ENCODE results near the gene C14orf119.

The C14orf119 gene

DNA sequence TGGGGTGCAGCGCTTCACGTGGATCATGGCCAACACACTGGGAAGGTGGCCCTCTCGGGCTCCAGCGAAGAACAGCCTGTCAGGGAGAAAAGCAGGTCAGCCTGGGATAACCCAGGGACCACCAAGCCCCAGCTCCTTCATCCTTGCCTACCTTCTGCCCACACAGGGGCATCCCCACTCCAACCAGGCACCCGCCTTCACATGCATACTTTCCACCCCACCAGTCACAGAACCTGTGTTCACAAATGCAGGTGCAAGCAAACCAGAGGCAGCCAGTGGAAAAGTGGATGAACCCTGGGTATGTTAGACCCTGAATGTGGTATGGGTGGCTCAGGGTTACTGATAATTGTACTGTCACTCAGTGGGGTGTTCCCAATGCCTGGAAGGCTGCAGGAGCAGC, 36.2 kb downstream of the C14orf119 start:
- no peak overlapping the region for H3K4me3 ChIP-seq (ENCODE audit: low read length)
- no peak overlapping the region for H3K27ac ChIP-seq (ENCODE audit: low read depth, low read length)
- H3K9ac ChIP-seq (ENCODE audit: low read length): no peak overlapping the region
- no peaks in the 10 kb centered on the region for H3K27me3 ChIP-seq (ENCODE audit: control insufficient read depth, insufficient read depth, low read length)
- peaks cover 2% of the 10 kb centered on the region for H3K36me3 ChIP-seq (ENCODE audit: control insufficient read depth, insufficient read depth, low read length)
- H3K4me1 ChIP-seq (ENCODE audit: control insufficient read depth, insufficient read depth, low read length): no peaks in the 10 kb centered on the region

GRCh38 chr14:23132970-23133369, 37.7 kb downstream of the C14orf119 start:
- H3K9ac ChIP-seq (ENCODE audit: low read length): no peak overlapping the region
- H3K36me3 ChIP-seq (ENCODE audit: control insufficient read depth, insufficient read depth, low read length): peaks cover 2% of the 10 kb centered on the region

DNA sequence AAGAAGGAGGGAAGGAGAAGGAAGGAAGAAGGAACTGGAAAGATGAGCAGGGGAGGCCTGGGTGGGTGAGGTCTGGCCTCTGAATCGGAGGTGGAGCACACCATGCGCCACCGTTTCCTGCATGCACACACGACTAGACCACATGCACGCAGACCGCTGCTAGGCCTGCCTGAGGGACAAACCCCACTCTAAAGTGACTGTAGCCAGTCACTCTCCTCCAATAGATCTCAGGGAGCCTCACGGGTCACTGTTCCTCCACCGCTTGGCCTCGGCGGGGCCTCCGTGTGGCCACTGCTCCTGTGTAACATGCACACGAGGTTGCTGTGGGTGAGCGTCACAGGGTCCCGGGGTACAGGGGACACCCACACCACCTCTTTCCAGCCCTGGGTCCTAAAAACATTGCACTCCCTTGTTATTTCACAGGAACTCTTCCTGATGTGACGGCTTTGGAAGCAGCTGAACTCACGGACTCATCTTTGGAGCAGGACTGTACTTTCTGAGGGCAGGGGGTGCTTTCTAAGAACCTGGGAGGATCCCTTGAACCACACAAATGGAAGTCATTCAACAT, 41.3 kb downstream of the C14orf119 start:
- H3K36me3 ChIP-seq (ENCODE audit: control insufficient read depth, insufficient read depth, low read length): no peaks in the 10 kb centered on the region
- no peak overlapping the region for H3K27ac ChIP-seq (ENCODE audit: low read depth, low read length)

More at GRCh38 chr14:23132970-23133369, 37.7 kb downstream of the C14orf119 start:
- H3K4me3 ChIP-seq (ENCODE audit: low read length): no peak overlapping the region
- no peaks in the 10 kb centered on the region for H3K27me3 ChIP-seq (ENCODE audit: control insufficient read depth, insufficient read depth, low read length)
- no peak overlapping the region for H3K27ac ChIP-seq (ENCODE audit: low read depth, low read length)
- H3K4me1 ChIP-seq (ENCODE audit: control insufficient read depth, insufficient read depth, low read length): no peaks in the 10 kb centered on the region

DNA sequence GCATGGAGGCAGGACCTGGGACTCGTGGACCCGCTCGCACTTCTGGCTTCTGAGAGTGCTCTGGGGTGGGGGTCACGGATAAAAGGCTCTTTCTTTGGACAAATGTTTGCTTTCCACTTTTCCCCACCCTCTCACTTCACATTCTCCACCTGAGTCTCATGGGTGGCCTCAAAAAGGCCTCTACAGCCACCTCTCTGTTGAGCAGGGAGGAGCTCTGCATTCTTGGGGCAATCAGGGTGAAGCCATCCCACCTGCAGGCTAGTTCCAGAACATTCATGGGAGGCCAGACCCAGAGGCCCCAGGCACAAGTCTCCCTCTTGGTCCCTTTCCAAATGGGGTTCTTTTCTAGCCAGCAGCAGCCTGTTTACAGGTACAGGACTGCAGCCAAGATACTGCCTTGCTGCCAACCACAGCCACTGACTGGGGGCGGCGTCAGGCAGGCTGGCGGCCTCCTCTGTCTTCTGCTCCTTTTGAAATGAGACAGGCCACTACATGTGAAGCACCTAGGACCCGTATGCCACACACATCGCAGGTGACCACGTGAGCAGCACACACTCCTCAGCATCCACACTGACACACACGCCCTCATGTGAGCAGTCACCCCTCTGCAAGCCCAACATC, 42.0 kb downstream of the C14orf119 start:
- Histone ChIP-seq H3K36me3 (ENCODE audit: control insufficient read depth, insufficient read depth, low read length) (no peaks in the 10 kb centered on the region), H3K9ac (ENCODE audit: low read length) (no peak overlapping the region), H3K4me1 (ENCODE audit: control insufficient read depth, insufficient read depth, low read length) (peaks cover 15% of the 10 kb centered on the region), H3K27ac (ENCODE audit: low read depth, low read length) (no peak overlapping the region), H3K4me3 (ENCODE audit: low read length) (no peak overlapping the region), H3K27me3 (ENCODE audit: control insufficient read depth, insufficient read depth, low read length) (no peaks in the 10 kb centered on the region)

More for the DNA sequence above, 41.3 kb downstream of the C14orf119 start:
- H3K9ac ChIP-seq (ENCODE audit: low read length): no peak overlapping the region
- H3K4me3 ChIP-seq (ENCODE audit: low read length): no peak overlapping the region
- peaks cover 8% of the 10 kb centered on the region for H3K4me1 ChIP-seq (ENCODE audit: control insufficient read depth, insufficient read depth, low read length)
- no peaks in the 10 kb centered on the region for H3K27me3 ChIP-seq (ENCODE audit: control insufficient read depth, insufficient read depth, low read length)

GRCh38 chr14:23137813-23138535, 42.7 kb downstream of the C14orf119 start:
- Histone ChIP-seq H3K27me3 (ENCODE audit: control insufficient read depth, insufficient read depth, low read length) (no peaks in the 10 kb centered on the region), H3K27ac (ENCODE audit: low read depth, low read length) (no peak overlapping the region), H3K36me3 (ENCODE audit: control insufficient read depth, insufficient read depth, low read length) (no peaks in the 10 kb centered on the region), H3K4me3 (ENCODE audit: low read length) (no peak overlapping the region), H3K4me1 (ENCODE audit: control insufficient read depth, insufficient read depth, low read length) (peaks cover 19% of the 10 kb centered on the region), H3K9ac (ENCODE audit: low read length) (no peak overlapping the region)

- Histone ChIP-seq H3K27ac (ENCODE audit: low read depth, low read length) (peak overlapping the region; percentile 74), H3K27me3 (ENCODE audit: control insufficient read depth, insufficient read depth, low read length) (no peaks in the 10 kb centered on the region), H3K9ac (ENCODE audit: low read length) (no peak overlapping the region), H3K4me3 (ENCODE audit: low read length) (no peak overlapping the region), H3K4me1 (ENCODE audit: control insufficient read depth, insufficient read depth, low read length) (peaks cover 19% of the 10 kb centered on the region), H3K36me3 (ENCODE audit: control insufficient read depth, insufficient read depth, low read length) (no peaks in the 10 kb centered on the region)
Observed at GRCh38 chr14:23139874-23140273, 44.6 kb downstream of the C14orf119 start.

DNA sequence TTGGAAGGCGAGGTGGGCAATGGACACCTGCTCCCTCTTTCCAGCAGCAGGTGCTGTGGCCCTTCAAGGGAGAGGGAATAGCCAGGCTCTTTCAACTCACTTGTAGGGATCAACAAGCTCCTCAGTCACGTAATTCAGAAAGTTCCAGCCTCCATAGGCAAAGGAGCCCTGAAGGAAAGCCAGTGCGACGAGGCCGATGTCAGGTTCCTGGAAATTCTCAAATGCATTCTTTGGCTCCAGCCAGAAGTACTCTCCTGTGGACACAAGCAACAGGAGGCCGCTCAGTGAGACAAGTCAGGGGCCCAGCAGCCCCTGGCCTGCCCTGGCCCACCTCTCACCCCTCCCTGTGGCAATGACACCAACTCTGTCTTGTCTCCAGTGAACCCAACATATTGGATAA, 45.1 kb downstream of the C14orf119 start:
- Histone ChIP-seq H3K36me3 (ENCODE audit: control insufficient read depth, insufficient read depth, low read length) (no peaks in the 10 kb centered on the region), H3K9ac (ENCODE audit: low read length) (no peak overlapping the region), H3K4me3 (ENCODE audit: low read length) (no peak overlapping the region), H3K27ac (ENCODE audit: low read depth, low read length) (peak overlapping the region; percentile 74), H3K4me1 (ENCODE audit: control insufficient read depth, insufficient read depth, low read length) (peaks cover 19% of the 10 kb centered on the region), H3K27me3 (ENCODE audit: control insufficient read depth, insufficient read depth, low read length) (no peaks in the 10 kb centered on the region)

- H3K4me1 ChIP-seq (ENCODE audit: control insufficient read depth, insufficient read depth, low read length): peaks cover 19% of the 10 kb centered on the region
- H3K36me3 ChIP-seq (ENCODE audit: control insufficient read depth, insufficient read depth, low read length): no peaks in the 10 kb centered on the region
- H3K27ac ChIP-seq (ENCODE audit: low read depth, low read length): peak overlapping the region; percentile 30
- no peak overlapping the region for H3K9ac ChIP-seq (ENCODE audit: low read length)
- H3K4me3 ChIP-seq (ENCODE audit: low read length): no peak overlapping the region
- no peaks in the 10 kb centered on the region for H3K27me3 ChIP-seq (ENCODE audit: control insufficient read depth, insufficient read depth, low read length)
Observed at GRCh38 chr14:23141706-23142444, 46.6 kb downstream of the C14orf119 start.

GRCh38 chr14:23142826-23143225, 47.5 kb downstream of the C14orf119 start:
- peaks cover 19% of the 10 kb centered on the region for H3K4me1 ChIP-seq (ENCODE audit: control insufficient read depth, insufficient read depth, low read length)
- H3K27me3 ChIP-seq (ENCODE audit: control insufficient read depth, insufficient read depth, low read length): no peaks in the 10 kb centered on the region
- H3K36me3 ChIP-seq (ENCODE audit: control insufficient read depth, insufficient read depth, low read length): no peaks in the 10 kb centered on the region
- no peak overlapping the region for H3K9ac ChIP-seq (ENCODE audit: low read length)
- no peak overlapping the region for H3K4me3 ChIP-seq (ENCODE audit: low read length)
- H3K27ac ChIP-seq (ENCODE audit: low read depth, low read length): no peak overlapping the region

DNA sequence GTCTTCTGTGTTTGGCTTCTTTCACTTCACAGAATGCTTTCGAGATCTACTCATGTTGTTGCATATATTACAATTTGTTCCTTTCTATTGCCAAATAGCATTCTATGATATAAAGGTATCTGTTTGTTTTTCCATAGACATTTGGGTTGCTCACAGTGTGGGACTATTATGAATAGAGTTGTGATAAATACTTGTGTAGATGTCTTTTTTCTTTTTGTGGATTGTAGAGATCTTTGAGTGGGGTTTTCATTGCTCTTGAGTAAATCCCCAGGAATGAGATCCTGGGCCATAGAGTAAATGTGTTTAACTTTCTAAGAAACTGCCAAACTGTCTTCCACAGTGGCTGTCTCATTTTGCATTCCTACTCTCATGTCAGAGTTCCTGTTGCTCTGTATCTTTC, 48.6 kb downstream of the C14orf119 start:
- no peak overlapping the region for H3K27ac ChIP-seq (ENCODE audit: low read depth, low read length)
- no peaks in the 10 kb centered on the region for H3K27me3 ChIP-seq (ENCODE audit: control insufficient read depth, insufficient read depth, low read length)
- H3K4me1 ChIP-seq (ENCODE audit: control insufficient read depth, insufficient read depth, low read length): peaks cover 19% of the 10 kb centered on the region
- H3K36me3 ChIP-seq (ENCODE audit: control insufficient read depth, insufficient read depth, low read length): no peaks in the 10 kb centered on the region
- H3K4me3 ChIP-seq (ENCODE audit: low read length): no peak overlapping the region
- no peak overlapping the region for H3K9ac ChIP-seq (ENCODE audit: low read length)

DNA sequence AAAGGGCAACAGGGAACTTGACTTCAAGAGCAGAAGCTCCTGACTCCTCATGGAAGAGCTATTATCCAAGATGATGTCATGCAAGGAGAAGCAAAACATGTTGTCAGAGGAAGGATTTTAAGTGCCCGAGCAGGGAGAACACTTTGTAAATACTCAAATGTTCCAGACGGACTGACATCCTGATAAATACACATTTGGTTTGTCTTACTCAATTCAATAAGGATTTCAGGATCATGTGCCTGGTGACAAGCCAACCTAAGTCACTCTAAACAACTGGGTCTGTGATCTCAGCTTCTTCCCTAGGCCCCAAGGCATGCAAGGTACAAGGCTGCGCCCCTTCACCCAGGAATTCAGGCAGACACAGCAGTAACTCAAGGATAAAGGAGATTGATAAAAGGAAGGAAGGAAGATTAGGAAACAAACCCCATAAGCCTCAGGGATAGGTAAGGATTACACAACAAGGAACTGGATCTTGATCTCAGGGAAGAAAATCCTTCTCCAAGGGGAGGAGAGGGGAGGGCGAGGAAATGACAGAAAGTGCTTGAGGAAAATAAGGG, 50.6 kb downstream of the C14orf119 start:
- H3K9ac ChIP-seq (ENCODE audit: low read length): no peak overlapping the region
- no peak overlapping the region for H3K4me3 ChIP-seq (ENCODE audit: low read length)
- peaks cover 11% of the 10 kb centered on the region for H3K4me1 ChIP-seq (ENCODE audit: control insufficient read depth, insufficient read depth, low read length)
- H3K27ac ChIP-seq (ENCODE audit: low read depth, low read length): no peak overlapping the region
- no peaks in the 10 kb centered on the region for H3K27me3 ChIP-seq (ENCODE audit: control insufficient read depth, insufficient read depth, low read length)
- H3K36me3 ChIP-seq (ENCODE audit: control insufficient read depth, insufficient read depth, low read length): no peaks in the 10 kb centered on the region

- H3K9ac ChIP-seq (ENCODE audit: low read length): no peak overlapping the region
- no peak overlapping the region for H3K27ac ChIP-seq (ENCODE audit: low read depth, low read length)
- H3K4me1 ChIP-seq (ENCODE audit: control insufficient read depth, insufficient read depth, low read length): peaks cover 11% of the 10 kb centered on the region
- H3K27me3 ChIP-seq (ENCODE audit: control insufficient read depth, insufficient read depth, low read length): no peaks in the 10 kb centered on the region
- H3K4me3 ChIP-seq (ENCODE audit: low read length): no peak overlapping the region
- H3K36me3 ChIP-seq (ENCODE audit: control insufficient read depth, insufficient read depth, low read length): no peaks in the 10 kb centered on the region
Observed at GRCh38 chr14:23146351-23146910, 51.1 kb downstream of the C14orf119 start.

Measured in rectal smooth muscle tissue (tissue), 1 donor.